ENCODE results near the gene WDR88. TPM values are rescaled to one million over a fixed set of nuclear protein-coding genes. Genes with fewer than 3 reads are reported as not detected.
A peak's percentile ranks its signal among the peaks of the same experiment; 100 is the strongest.

The WDR88 gene
- polyA plus RNA-seq, 3 donors: not detected

- H3K4me2 ChIP-seq (replicated peaks; ENCODE audit: extremely low read depth, low read length, poor library complexity, severe bottlenecking): no peak overlapping the region
- no peaks in the 10 kb centered on the region for H3K9me3 Mint-ChIP-seq
- peak overlapping the region in 1 of 7 donors; percentile 10 for H3K27ac Mint-ChIP-seq
- DNase-seq: no peak
- no peak overlapping the region for H3K4me3 Mint-ChIP-seq
- no peaks in the 10 kb centered on the region for H3K27me3 ChIP-seq (ENCODE audit: control insufficient read depth in 2 of 2, insufficient read depth in 2 of 2, low read length in 2 of 2)
- H3K9me3 ChIP-seq (replicated peaks in 1 of 2; ENCODE audit: control insufficient read depth in 1 of 2, insufficient read depth in 1 of 2, low read length in 2 of 2): no peaks in the 10 kb centered on the region
- intact Hi-C loops (cut with micrococcal nuclease): loop anchor here in 1 of 2 donors (10.0 kb wide), 2 partner anchors 131 to 199 kb away; partner anchors contain the start of genes CEBPA, CEP89 and FAAP24
- no peaks in the 10 kb centered on the region for H3K36me3 Mint-ChIP-seq
- H3K4me1 Mint-ChIP-seq: peaks cover 36% of the 10 kb centered on the region
- peaks cover 21% of the 10 kb centered on the region for H3K79me2 ChIP-seq (ENCODE audit: insufficient read depth, low read length)
- no peak overlapping the region for H2AFZ ChIP-seq (ENCODE audit: insufficient read depth, low read depth, low read length, poor library complexity, severe bottlenecking)
- H4K20me1 ChIP-seq (ENCODE audit: insufficient read depth, low read length): no peaks in the 10 kb centered on the region
- 100% methylated on average over 3 of the region's 5 CpGs for WGBS (ENCODE audit: insufficient coverage)
- H3K4me1 ChIP-seq (ENCODE audit: control insufficient read depth in 1 of 2, insufficient read depth in 2 of 2, low read length in 2 of 2): peaks cover 31 to 56% of the 10 kb centered on the region in 2 donors
- H3K27me3 Mint-ChIP-seq (ENCODE audit: low read depth in 3 of 3): no peaks in the 10 kb centered on the region
- TF ChIP-seq, protein P1, sequence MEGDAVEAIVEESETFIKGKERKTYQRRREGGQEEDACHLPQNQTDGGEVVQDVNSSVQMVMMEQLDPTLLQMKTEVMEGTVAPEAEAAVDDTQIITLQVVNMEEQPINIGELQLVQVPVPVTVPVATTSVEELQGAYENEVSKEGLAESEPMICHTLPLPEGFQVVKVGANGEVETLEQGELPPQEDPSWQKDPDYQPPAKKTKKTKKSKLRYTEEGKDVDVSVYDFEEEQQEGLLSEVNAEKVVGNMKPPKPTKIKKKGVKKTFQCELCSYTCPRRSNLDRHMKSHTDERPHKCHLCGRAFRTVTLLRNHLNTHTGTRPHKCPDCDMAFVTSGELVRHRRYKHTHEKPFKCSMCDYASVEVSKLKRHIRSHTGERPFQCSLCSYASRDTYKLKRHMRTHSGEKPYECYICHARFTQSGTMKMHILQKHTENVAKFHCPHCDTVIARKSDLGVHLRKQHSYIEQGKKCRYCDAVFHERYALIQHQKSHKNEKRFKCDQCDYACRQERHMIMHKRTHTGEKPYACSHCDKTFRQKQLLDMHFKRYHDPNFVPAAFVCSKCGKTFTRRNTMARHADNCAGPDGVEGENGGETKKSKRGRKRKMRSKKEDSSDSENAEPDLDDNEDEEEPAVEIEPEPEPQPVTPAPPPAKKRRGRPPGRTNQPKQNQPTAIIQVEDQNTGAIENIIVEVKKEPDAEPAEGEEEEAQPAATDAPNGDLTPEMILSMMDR (IDR thresholded peaks at IDR 0.05): no peak
- no peak overlapping the region for H3K4me3 ChIP-seq (replicated peaks in 1 of 3; ENCODE audit: low read depth in 2 of 3, low read length in 3 of 3)
- no peaks in the 10 kb centered on the region for H3K36me3 ChIP-seq (replicated peaks in 1 of 2; ENCODE audit: control insufficient read depth in 1 of 2, insufficient read depth in 2 of 2, low read length in 2 of 2)
- H3K27ac ChIP-seq (ENCODE audit: low read depth in 1 of 2, low read length in 2 of 2): no peak overlapping the region
- no peak overlapping the region for H3K9ac ChIP-seq (ENCODE audit: insufficient read depth, low read length, poor library complexity, severe bottlenecking)
Measured at GRCh38 chr19:33174186-33174585, 42.3 kb downstream of the WDR88 start.

GRCh38 chr19:33175156-33175782 is 43.4 kb downstream of the WDR88 start:
- Histone ChIP-seq H3K9ac (ENCODE audit: insufficient read depth, low read length, poor library complexity, severe bottlenecking) (no peak overlapping the region), H3K27me3 (ENCODE audit: control insufficient read depth in 2 of 2, insufficient read depth in 2 of 2, low read length in 2 of 2) (no peaks in the 10 kb centered on the region), H3K36me3 (replicated peaks in 1 of 2; ENCODE audit: control insufficient read depth in 1 of 2, insufficient read depth in 2 of 2, low read length in 2 of 2) (no peaks in the 10 kb centered on the region), H3K4me2 (replicated peaks; ENCODE audit: extremely low read depth, low read length, poor library complexity, severe bottlenecking) (peak overlapping the region; percentile 81), H3K79me2 (ENCODE audit: insufficient read depth, low read length) (peaks cover 21% of the 10 kb centered on the region), H2AFZ (ENCODE audit: insufficient read depth, low read depth, low read length, poor library complexity, severe bottlenecking) (no peak overlapping the region), H3K9me3 (replicated peaks in 1 of 2; ENCODE audit: control insufficient read depth in 1 of 2, insufficient read depth in 1 of 2, low read length in 2 of 2) (no peaks in the 10 kb centered on the region), H3K4me3 (replicated peaks in 1 of 3; ENCODE audit: low read depth in 2 of 3, low read length in 3 of 3) (peak overlapping the region in 1 of 3 experiments; percentile 87), H3K27ac (ENCODE audit: low read depth in 1 of 2, low read length in 2 of 2) (no peak overlapping the region), H4K20me1 (ENCODE audit: insufficient read depth, low read length) (no peaks in the 10 kb centered on the region), H3K4me1 (ENCODE audit: control insufficient read depth in 1 of 2, insufficient read depth in 2 of 2, low read length in 2 of 2) (peaks cover 31 to 56% of the 10 kb centered on the region in 2 donors)
- Mint-ChIP-seq H3K36me3 (no peaks in the 10 kb centered on the region), H3K27ac (peak overlapping the region in 1 of 7 donors; percentile 63), H3K4me3 (no peak overlapping the region), H3K27me3 (ENCODE audit: low read depth in 3 of 3) (no peaks in the 10 kb centered on the region), H3K4me1 (peaks cover 36% of the 10 kb centered on the region), H3K9me3 (no peaks in the 10 kb centered on the region)
- WGBS (ENCODE audit: insufficient coverage): 74% methylated on average over 9 of the region's 10 CpGs
- TF ChIP-seq, protein P1 (IDR thresholded peaks at IDR 0.05): no peak
- no peak for DNase-seq
- intact Hi-C loops (cut with micrococcal nuclease): loop anchor here (5.0 to 10.0 kb wide), 6 partner anchors 72 to 997 kb away; partner anchors contain the start of genes CEBPA (in 1 of the 2), CEBPG (in 1 of the 2), CEP89 (in 1 of the 2) and FAAP24 (in 1 of the 2)
